ENCODE results near the gene ELF2. TPM values are rescaled to one million over a fixed set of nuclear protein-coding genes. Genes with fewer than 3 reads are reported as not detected.

Gene ELF2
- total and polyA plus RNA-seq, 2 of the 8 experiments (the other 6 are each of a cell fraction or from before 2014, with no cell fraction given), result 21.1 to 44.3 TPM

GRCh38 chr4:139171876-139172691 is 4.9 kb downstream of the ELF2 start (continued):
- no peak for TF ChIP-seq CHD7 (IDR thresholded peaks at IDR 0.05; ENCODE audit: insufficient replicate concordance, low read length)
- TF ChIP-seq BRCA1 (IDR thresholded peaks at IDR 0.05; ENCODE audit: low read depth, low read length), result no peak
- TF ChIP-seq CHD2 (IDR thresholded peaks at IDR 0.05; ENCODE audit: low read length), result no peak
- no peak for TF ChIP-seq E2F6 (IDR thresholded peaks at IDR 0.05)
- TF ChIP-seq CBX8 (IDR thresholded peaks at IDR 0.05; ENCODE audit: borderline replicate concordance, low read depth, low read length), result no peak
- no peak for TF ChIP-seq JUND (IDR thresholded peaks at IDR 0.05; ENCODE audit: low read length)
- no peak for TF ChIP-seq SIN3A (conservative IDR thresholded peaks at IDR 0.05 in 1 of 2, IDR thresholded peaks at IDR 0.05 in 1 of 2; ENCODE audit: low read depth in 1 of 2, low read length in 2 of 2)
- TF ChIP-seq POLR2A (IDR thresholded peaks at IDR 0.05; ENCODE audit: control extremely low read depth in 1 of 2, low read depth in 2 of 2, low read length in 2 of 2), result no peak
